Measurements from ENCODE around the gene USP6NL.

The USP6NL gene

GRCh38 chr10:11409357-11409756, 202.1 kb downstream of the USP6NL start:
- Histone ChIP-seq H3K9ac (ENCODE audit: low read length) (no peak overlapping the region), H3K27me3 (ENCODE audit: control insufficient read depth, insufficient read depth, low read length) (no peaks in the 10 kb centered on the region), H3K9me3 (ENCODE audit: control insufficient read depth, insufficient read depth, low read depth, low read length) (peaks cover 3% of the 10 kb centered on the region; the same call in 1 of the 2 replicates), H3K36me3 (ENCODE audit: control insufficient read depth, insufficient read depth, low read length) (no peaks in the 10 kb centered on the region), H3K27ac (ENCODE audit: low read depth, low read length) (no peak overlapping the region), H3K4me3 (ENCODE audit: low read depth, low read length) (no peak overlapping the region), H3K4me1 (ENCODE audit: control insufficient read depth, insufficient read depth, low read length) (peaks cover 7% of the 10 kb centered on the region)

DNA sequence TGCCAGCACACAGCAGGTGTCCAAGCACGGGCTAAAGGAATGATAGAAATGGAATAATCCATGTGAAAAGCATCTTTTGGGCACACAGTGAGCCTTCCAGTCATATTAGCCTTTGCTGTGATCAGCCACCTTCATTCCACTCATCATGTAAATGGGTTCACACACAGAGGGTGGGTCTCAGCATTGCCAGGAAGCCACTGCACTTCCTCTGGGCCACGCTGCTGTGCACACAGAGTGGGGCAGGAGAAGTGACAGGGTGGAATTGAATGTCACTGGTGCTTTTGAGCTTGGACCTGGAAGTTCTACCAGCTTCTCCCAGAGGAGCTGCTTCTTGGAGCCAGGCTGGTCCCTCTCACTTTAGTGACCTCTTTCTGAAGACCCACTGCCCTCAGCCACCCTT, 203.5 kb downstream of the USP6NL start:
- Histone ChIP-seq H3K36me3 (ENCODE audit: control insufficient read depth, insufficient read depth, low read length) (no peaks in the 10 kb centered on the region), H3K4me1 (ENCODE audit: control insufficient read depth, insufficient read depth, low read length) (peaks cover 7% of the 10 kb centered on the region), H3K4me3 (ENCODE audit: low read depth, low read length) (no peak overlapping the region), H3K27me3 (ENCODE audit: control insufficient read depth, insufficient read depth, low read length) (no peaks in the 10 kb centered on the region), H3K9me3 (ENCODE audit: control insufficient read depth, insufficient read depth, low read depth, low read length) (peaks cover 3% of the 10 kb centered on the region; the same call in 1 of the 2 replicates), H3K9ac (ENCODE audit: low read length) (no peak overlapping the region), H3K27ac (ENCODE audit: low read depth, low read length) (no peak overlapping the region)

DNA sequence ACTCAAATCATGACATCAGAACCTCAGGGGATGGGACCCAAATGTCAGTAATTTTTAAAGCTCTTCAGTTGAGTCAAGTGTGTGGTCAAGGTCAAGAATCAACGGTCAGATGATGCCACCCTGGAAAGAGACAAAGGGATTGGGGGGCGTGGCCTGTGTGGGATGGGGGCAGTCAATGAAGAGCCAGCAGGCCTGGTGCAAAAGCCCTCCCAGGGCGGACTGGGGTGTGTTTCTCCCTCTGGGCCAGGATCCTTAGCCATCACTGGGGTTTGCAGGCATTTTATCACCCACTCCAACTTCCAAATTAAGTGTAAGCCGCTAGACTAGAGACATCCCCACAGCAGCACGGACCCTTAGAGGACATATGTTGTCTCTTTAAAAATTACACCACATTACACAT, 204.7 kb downstream of the USP6NL start:
- Histone ChIP-seq H3K36me3 (ENCODE audit: control insufficient read depth, insufficient read depth, low read length) (no peaks in the 10 kb centered on the region), H3K27ac (ENCODE audit: low read depth, low read length) (no peak overlapping the region), H3K4me3 (ENCODE audit: low read depth, low read length) (no peak overlapping the region), H3K9ac (ENCODE audit: low read length) (no peak overlapping the region), H3K4me1 (ENCODE audit: control insufficient read depth, insufficient read depth, low read length) (peaks cover 8% of the 10 kb centered on the region), H3K9me3 (ENCODE audit: control insufficient read depth, insufficient read depth, low read depth, low read length) (peaks cover 3% of the 10 kb centered on the region; the same call in 1 of the 2 replicates), H3K27me3 (ENCODE audit: control insufficient read depth, insufficient read depth, low read length) (no peaks in the 10 kb centered on the region)

- no peak overlapping the region for H3K4me3 ChIP-seq (ENCODE audit: low read depth, low read length)
- peaks cover 15% of the 10 kb centered on the region for H3K4me1 ChIP-seq (ENCODE audit: control insufficient read depth, insufficient read depth, low read length)
- H3K9ac ChIP-seq (ENCODE audit: low read length), result no peak overlapping the region
- no peak overlapping the region for H3K27ac ChIP-seq (ENCODE audit: low read depth, low read length)
- no peaks in the 10 kb centered on the region for H3K27me3 ChIP-seq (ENCODE audit: control insufficient read depth, insufficient read depth, low read length)
- peaks cover 3% of the 10 kb centered on the region; the same call in 1 of the 2 replicates for H3K9me3 ChIP-seq (ENCODE audit: control insufficient read depth, insufficient read depth, low read depth, low read length)
- no peaks in the 10 kb centered on the region for H3K36me3 ChIP-seq (ENCODE audit: control insufficient read depth, insufficient read depth, low read length)
Measured at GRCh38 chr10:11404901-11405300, 206.5 kb downstream of the USP6NL start.

Data from HUES6 (cell line).